Heart left ventricle (tissue), 13 donors: ENCODE data around the gene EXOC4.

Experiments used
- POLR2A ChIP-seq, 2 donors: fragments of 450-650 bp; IDR thresholded peaks; one replicate each; pipeline ENCODE4 v1.6.1; 2017; ENCODE audit warnings: antibody characterized with exemption in 2 of 2, mild to moderate bottlenecking in 2 of 2, moderate library complexity in 2 of 2
- TF ChIP-seq, protein P1 (sequence below), 12 donors: fragments of 200-600 bp; sonication (generic) in 4 of 12; IDR thresholded peaks; one replicate each; pipeline versions ENCODE4 v1.5.0 to v1.8.0; 2018 to 2022; ENCODE audit warnings: antibody characterized with exemption in 12 of 12, mild to moderate bottlenecking in 5 of 12
- donor health status: ischemic (EF 13 %, LVEDD 7.1; RV severe dilation, severe dysfunction).
- donor health status: DM: no; HTN: yes; CAD: no.
- donor health status: DM: no; HTN: no; CAD: no.
- donor health status: ischemic (EF 25% LVEDD 6.9; RV normal size, moderate dysfunction).
- donor health status: ischemic (EF 25% LVEDD 5.7; RV mildly dilated, moderate dysfunction).
- donor health status: ischemic (EF 35%, LVEDD 5.7; RV mildly dilated, moderate dysfunction).
- donor health status: nonischemic (EF 11% LVEDD 7.7; RV severe dilation, severe dysfunction).
- donor health status: DM: yes; HTN: yes; CAD: no.
- donor health status: PGD.
- donor health status: ischemic (EF 29% LVEDD 5.4; RV normal size, mild dysfunction).
- donor health status: nonischemic (EF 23%, LVEDD 6.1; RV moderate dilation, normal function).

DNA sequence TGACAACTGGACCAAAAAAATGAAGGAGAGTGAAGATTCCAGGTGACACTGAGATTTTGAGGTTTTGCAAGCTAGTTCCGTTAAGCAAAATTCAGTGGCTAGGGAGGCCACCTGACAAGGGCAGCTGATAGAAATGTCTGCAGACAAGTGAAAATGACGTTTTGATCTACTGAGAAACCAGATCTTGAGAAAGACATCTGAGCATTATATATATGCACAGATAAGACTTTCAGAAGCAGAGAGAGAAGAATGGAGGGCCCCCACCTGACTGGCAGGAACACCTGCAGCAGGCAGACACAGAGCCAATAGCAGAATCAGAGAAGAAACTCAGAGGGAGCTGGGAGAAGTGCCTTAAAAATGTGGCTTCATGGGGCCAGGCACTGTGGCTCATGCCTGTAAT is 798.1 kb downstream of the EXOC4 start:
- TF ChIP-seq, protein P1, sequence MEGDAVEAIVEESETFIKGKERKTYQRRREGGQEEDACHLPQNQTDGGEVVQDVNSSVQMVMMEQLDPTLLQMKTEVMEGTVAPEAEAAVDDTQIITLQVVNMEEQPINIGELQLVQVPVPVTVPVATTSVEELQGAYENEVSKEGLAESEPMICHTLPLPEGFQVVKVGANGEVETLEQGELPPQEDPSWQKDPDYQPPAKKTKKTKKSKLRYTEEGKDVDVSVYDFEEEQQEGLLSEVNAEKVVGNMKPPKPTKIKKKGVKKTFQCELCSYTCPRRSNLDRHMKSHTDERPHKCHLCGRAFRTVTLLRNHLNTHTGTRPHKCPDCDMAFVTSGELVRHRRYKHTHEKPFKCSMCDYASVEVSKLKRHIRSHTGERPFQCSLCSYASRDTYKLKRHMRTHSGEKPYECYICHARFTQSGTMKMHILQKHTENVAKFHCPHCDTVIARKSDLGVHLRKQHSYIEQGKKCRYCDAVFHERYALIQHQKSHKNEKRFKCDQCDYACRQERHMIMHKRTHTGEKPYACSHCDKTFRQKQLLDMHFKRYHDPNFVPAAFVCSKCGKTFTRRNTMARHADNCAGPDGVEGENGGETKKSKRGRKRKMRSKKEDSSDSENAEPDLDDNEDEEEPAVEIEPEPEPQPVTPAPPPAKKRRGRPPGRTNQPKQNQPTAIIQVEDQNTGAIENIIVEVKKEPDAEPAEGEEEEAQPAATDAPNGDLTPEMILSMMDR (IDR thresholded peaks at IDR 0.05): no peak
- no peak for TF ChIP-seq POLR2A (IDR thresholded peaks at IDR 0.05)
